NCI-H226 (cell line): Measurements from ENCODE around the gene TSPAN4.

Experiments used
- DNase-seq: peaks from one replicate; pipeline ENCODE4 v3.0.0-alpha.2; 2015

Gene TSPAN4

DNA sequence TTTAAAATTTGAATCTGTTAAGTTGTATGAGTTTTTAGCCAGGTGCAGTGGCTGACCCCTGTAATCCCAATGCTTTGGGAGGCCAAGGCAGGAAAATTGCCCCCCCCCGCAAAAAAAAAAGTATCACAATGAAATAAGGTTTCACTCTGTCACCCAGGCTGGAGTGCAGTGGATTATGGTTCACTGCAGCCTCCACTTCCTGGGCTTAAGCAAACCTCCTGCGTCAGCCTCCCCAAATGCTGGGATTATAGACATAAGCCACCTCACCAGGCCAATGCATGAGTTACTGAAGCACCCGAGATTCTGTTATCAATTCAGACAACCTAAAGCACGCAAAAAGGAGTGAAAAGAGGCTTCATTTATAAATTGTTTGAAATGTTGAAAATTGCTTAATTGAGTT lies 70.4 kb downstream of the TSPAN4 start:
- no peak for DNase-seq

DNA sequence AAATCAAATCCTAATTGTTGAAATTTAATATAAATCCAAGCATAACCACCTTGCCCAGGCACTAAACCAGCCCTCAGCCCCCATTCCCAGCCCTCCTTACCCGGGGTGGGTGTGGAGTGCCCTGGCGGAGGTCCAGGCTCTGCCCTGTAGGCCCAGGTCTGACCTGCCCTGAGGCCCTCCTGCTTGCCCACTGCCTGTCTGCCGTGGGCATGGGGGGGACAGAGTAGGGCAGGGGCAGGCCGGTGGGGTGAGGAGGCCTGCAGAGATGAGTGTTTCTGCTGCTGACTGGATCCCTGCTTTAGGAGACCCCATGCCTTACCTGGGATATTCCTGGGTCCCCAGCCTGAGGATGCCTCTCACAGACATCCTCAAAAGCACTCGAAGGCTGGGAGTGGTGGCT lies 71.6 kb downstream of the TSPAN4 start:
- no peak for DNase-seq

DNA sequence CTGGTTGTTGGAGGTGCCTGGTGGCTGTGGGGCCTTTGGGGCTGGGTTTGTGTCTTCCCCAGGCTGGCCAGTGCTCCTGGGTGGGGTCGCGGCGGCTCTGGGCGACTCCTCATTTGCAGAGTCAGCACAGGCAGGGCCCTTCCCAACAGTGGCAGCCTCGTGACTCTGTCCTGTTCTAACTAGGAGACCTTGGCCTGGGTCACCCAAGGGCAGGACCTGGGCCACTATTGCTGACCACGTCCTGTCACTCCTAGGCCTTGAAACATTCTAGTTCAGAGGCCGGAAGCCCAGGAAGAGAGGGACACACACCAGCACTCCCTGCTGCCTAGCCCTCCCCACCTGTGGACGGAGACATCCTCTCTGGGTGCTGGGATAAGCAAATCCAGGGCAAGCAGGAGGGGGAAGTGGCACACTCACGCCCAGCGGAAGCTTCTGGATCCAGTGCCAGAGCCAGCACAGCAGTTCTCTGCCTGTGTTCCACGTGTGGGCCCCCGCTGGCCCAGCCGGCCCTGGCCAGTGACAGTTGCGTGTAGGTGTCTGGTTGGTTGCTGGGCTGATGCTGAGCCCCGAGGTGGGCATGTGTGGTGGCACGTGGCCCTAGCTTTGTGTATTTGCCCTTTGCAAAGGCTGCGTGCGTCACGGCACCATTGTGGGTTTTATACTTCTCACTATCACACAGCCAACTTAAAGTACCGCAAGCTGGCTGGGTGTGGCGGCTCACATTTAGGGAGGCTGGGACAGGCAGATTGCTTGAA lies 72.3 kb downstream of the TSPAN4 start:
- DNase-seq, result no peak
